ENCODE data around the gene SAMD7.

Gene SAMD7

GRCh38 chr3:169968224-169968885 lies 57.0 kb downstream of the SAMD7 start:
- FAIRE-seq: no peak

GRCh38 chr3:169969174-169970095 lies 58.1 kb downstream of the SAMD7 start:
- no peak for FAIRE-seq
- DNase-seq (ENCODE audit: insufficient read length): no peak
- TF ChIP-seq POLR2A (IDR thresholded peaks at IDR 0.05; ENCODE audit: low read depth, low read length): no peak
- no peak for TF ChIP-seq TAF1 (IDR thresholded peaks at IDR 0.05; ENCODE audit: borderline replicate concordance, low read depth, low read length)

More at GRCh38 chr3:169968224-169968885, 57.0 kb downstream of the SAMD7 start:
- no peak for DNase-seq (ENCODE audit: insufficient read length)
- no peak for TF ChIP-seq TAF1 (IDR thresholded peaks at IDR 0.05; ENCODE audit: borderline replicate concordance, low read depth, low read length)

GRCh38 chr3:169970847-169971246 lies 59.5 kb downstream of the SAMD7 start:
- no peak for FAIRE-seq
- no peak for DNase-seq (ENCODE audit: insufficient read length)

GRCh38 chr3:169971522-169971921 lies 60.1 kb downstream of the SAMD7 start:
- no peak for FAIRE-seq
- DNase-seq (ENCODE audit: insufficient read length): no peak
- TF ChIP-seq POLR2AphosphoS5 (IDR thresholded peaks at IDR 0.05; ENCODE audit: low read depth, low read length) (no peak), POLR2A (IDR thresholded peaks at IDR 0.05; ENCODE audit: low read depth, low read length) (no peak), TAF1 (IDR thresholded peaks at IDR 0.05; ENCODE audit: borderline replicate concordance, low read depth, low read length) (no peak)

More at GRCh38 chr3:169970847-169971246, 59.5 kb downstream of the SAMD7 start:
- TF ChIP-seq TAF1 (IDR thresholded peaks at IDR 0.05; ENCODE audit: borderline replicate concordance, low read depth, low read length) (no peak), POLR2A (IDR thresholded peaks at IDR 0.05; ENCODE audit: low read depth, low read length) (no peak), POLR2AphosphoS5 (IDR thresholded peaks at IDR 0.05; ENCODE audit: low read depth, low read length) (no peak)

GRCh38 chr3:169980055-169980454 lies 68.7 kb downstream of the SAMD7 start:
- no peak for FAIRE-seq
- TF ChIP-seq TAF1 (IDR thresholded peaks at IDR 0.05; ENCODE audit: borderline replicate concordance, low read depth, low read length) (no peak), POLR2A (IDR thresholded peaks at IDR 0.05; ENCODE audit: low read depth, low read length) (no peak), POLR2AphosphoS5 (IDR thresholded peaks at IDR 0.05; ENCODE audit: low read depth, low read length) (no peak)
- no peak for DNase-seq (ENCODE audit: insufficient read length)

GRCh38 chr3:169984292-169984691 lies 72.9 kb downstream of the SAMD7 start:
- DNase-seq (ENCODE audit: insufficient read length) (no peak), FAIRE-seq (no peak)
- TF ChIP-seq POLR2A (IDR thresholded peaks at IDR 0.05; ENCODE audit: low read depth, low read length) (no peak), POLR2AphosphoS5 (IDR thresholded peaks at IDR 0.05; ENCODE audit: low read depth, low read length) (no peak), TAF1 (IDR thresholded peaks at IDR 0.05; ENCODE audit: borderline replicate concordance, low read depth, low read length) (no peak)
